Right lung (tissue), 5 donors: ENCODE data around the gene PMP22. TPM values are rescaled to one million over a fixed set of nuclear protein-coding genes. Genes with fewer than 3 reads are reported as not detected.
"Not testable (repeated sequence)": the region's sequence is repeated elsewhere in the genome, so short reads cannot be mapped to it uniquely, and the experiment has no call there.

Experiments
- DNase-seq, 2 donors: peaks; one replicate each; pipeline ENCODE4 v3.0.0-alpha.2; 2013
- polyA plus RNA-seq, 5 donors: library from polyadenylated mRNA; unstranded; fragments of 120-200 nt; gene quantifications; one replicate each; pipeline versions ENCODE4 v1.2.1 to v1.2.3, GENCODE V29; 2013; ENCODE audit warnings: inconsistent platforms in 1 of 5, low replicate concordance in 1 of 5; ENCODE audit not compliant: insufficient read length in 5 of 5, insufficient read depth in 1 of 5

Gene PMP22
- polyA plus RNA-seq, 5 donors: 136 to 157 (median 139) TPM

DNA sequence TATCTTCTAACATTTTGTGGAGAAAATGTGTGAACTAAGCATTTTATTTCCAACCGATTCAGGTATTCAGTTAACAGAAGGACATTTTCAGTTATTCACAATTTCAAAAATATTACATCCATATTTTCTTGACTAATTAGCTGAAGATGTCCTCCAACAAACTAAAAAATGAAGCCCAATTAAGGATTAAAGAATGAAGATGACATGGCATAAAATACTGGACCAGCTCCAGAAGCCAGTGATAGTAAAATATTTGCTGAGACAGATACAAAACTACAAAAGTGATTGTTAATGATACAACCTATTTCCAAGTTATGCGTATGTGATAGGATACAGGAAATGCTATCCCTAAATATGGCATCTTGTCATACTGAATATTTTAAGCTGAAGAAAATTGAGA, 48.6 kb downstream of the PMP22 start:
- DNase-seq: no peak

DNA sequence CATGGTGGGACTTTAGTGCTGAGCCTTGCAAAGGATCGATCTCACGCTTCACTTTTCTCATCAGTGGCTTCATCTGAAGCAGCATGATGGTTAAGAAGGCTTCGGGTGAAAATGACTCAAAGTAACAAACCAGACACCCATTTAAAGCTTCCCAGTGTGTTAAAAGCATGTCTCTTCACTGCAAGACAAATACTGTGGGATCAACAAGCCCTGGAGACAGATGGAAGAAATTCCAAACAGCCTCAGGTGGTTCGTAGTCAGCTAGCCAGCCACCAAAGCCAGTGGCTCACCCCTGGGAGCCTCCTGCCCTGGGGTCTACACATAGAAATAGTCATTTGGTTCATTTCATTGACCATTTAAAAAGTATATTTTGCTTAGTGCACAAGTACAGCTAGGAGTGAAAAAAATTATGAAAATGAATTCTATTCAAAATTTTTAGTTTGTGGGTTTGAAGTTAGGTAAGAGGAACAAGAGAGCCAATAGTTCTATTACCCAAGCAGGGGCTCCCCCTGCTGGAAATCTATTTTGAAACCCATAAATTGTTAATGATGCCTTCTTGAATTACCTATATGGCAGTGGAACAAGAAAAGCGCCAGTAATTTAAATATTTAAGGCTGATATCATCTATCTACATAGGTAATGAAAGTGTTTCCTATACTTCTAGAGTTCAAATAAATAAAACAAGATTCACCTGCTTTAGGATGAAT, 51.6 kb downstream of the PMP22 start:
- DNase-seq: no peak

DNA sequence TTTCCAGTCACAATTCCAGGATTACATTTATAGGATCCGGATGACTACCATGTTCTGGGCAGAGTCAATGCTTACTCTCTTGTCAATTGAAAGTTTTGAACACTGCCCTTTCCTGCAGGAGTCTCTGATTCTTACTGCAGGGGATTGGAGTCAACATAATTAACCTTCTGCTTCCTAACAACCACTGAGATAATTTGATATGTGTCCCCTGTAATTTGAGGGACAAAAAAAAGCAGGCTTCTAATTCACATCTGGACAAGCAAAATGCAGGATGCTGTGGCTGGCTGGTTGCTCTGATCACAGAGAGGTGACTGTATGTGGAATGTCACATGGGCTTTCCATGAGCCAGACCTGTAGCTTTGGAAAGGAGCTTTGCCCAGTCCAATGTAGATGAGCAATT, 54.9 kb downstream of the PMP22 start:
- DNase-seq: no peak

DNA sequence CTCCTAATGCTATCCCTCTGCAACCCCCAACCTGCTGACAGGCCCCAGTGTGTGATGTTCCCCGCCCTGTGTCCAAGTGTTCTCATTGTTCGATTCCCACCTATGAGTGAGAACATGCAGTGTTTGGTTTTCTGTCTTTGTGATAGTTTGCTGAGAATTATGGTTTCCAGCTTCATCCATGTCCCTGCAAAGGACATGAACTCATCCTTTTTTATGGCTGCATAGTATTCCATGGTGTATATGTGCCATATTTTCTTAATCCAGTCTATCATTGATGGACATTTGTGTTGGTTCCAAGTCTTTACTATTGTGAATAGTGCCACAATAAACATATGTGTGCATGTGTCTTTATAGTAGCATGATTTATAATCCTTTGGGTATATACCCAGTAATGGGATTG, 62.1 kb downstream of the PMP22 start:
- not testable (repeated sequence) for DNase-seq

DNA sequence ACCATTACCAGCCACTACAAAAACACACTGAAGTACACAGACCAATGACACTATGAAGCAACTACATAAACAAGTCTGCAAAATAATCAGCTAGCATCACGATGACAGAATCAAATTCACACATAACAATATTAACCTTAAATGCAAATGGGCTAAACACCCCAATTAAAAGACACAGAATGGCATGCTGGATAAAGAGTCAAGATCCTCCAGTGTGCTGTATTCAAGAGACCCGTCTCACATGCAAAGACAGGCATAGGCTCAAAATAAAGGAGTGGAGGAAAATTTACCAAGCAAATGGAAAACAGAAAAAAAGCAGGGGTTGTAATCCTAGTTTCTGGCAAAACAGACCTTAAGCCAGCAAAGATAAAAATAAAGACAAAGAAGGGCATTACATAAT, 64.6 kb downstream of the PMP22 start:
- not testable (repeated sequence) for DNase-seq

DNA sequence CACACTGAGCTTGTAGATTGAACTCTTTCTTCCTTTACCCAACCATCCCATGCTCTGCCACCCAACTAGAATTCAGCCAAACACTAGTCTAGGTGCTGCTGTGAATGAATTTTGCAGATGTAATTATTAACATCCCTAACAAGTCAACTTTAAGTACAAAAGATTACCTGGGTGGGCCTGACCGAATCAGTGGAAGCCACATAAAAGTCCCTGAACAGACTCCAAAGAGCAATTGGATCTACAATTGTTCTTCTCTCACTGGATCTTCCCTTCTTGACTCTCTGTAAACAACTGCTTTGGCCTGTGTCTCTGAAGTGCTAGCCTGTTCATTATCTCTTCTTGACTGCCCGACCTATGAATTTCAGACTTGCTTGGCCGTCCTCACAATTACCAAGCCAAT, 67.9 kb downstream of the PMP22 start:
- DNase-seq: no peak

DNA sequence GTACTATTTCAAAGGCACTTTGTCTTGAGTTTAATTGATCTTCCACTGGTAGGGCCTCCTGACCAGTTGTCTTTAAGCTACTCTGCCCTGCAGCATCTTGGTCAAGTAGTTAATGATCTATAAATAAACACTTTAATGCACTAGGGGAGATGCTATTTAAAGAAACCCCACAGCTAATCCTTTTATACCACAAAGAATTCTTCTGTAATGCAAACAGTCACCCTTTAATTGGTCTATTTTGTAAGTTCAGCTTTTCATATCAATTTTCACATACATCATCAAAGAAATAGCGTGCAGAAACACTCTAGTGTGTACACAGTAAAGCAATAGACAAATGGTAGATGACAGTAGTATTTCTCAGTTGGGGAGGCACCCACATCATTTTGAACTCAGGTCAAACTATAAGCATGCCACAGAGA, 70.3 kb downstream of the PMP22 start:
- DNase-seq: no peak

DNA sequence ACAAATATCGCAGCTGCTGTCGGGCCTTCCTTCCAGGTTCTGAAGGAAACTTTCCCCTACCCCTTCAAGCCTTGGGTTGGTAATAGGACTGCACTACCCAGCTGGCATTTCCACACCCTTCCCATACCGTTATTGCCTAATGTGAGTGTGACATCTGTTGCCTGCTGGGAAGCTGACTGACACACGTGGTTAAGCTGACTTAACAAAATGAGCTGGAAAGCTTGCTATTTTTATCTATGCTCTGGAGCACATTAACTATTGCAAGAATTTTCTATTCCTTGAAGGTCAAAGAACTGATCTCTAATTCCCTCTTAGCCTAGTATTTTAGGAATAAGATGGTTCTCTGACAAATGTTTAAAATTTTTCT, 79.5 kb downstream of the PMP22 start:
- peak; percentile 66 to 74 for DNase-seq

DNA sequence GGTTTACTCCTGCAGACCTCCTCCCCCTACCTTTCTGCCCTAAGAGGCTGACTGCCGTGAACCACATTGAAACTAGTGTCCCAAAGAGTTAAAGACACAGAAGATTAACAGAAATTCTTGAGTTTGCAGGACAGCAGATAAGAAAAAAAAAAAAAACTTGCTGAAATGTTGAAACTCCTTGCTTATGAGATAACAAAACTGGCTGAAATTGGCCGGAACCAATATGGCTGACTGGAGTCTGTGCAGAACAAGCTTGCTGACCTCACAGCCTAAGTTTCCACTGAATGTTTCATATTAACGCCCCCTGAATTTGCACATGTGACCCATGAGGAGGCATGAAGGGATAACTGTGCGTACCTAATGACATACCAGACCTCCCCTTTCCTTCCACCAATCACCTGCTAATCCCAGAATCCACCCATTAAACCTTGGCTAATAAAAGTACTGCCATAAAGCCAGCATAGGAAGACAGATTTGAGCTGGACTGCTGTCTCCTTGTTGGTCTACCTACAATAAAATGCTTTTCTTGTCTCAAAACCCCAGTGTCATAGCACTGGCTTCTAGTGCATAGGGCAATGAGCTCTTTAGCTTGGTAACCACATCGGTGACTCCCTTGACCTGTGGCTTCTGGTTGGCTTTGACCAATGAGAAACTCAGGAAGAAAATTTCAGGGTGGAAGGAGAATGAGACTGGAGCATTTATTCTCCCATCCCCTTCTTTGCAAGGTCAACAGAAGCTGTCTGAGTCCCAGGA, 80.1 kb downstream of the PMP22 start:
- no peak for DNase-seq

DNA sequence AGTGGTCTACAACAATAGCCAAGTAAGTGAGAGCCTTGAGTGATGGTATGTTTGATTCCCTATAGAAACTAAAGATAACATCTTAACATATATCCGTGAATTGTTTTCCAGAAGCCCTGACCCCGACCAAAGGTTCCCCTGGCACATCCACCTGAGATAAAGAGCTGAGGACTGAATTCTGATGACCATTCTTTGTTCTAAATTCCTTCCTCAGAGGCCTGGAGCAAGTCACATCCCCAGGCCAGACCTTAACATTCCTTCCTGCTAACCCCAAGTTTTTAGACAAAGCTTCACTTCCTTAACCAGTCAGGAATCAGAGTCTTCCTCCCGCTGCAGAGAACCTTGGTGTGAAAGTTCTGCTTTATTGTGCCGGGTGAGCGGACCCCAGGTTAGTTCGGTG, 83.3 kb downstream of the PMP22 start:
- DNase-seq: no peak

DNA sequence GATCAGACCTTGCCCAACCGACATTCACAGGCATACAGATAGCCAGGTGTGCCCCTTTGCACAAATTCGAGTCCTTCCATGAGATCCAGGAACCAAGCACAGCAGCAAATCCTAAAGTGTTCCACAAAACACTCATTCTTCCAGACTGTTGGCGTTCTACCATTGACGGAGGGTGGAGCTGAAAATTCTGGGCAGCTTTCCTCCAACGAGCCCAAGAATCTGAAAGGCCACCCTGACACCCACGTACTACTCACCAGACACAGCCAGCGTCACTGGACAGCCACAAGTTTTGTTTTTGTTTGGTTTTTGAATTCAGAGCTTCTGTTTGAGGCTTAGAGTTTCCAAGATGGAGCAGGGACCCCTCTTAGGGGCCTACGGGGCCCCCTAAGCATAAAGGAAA, 83.8 kb downstream of the PMP22 start:
- no peak for DNase-seq

DNA sequence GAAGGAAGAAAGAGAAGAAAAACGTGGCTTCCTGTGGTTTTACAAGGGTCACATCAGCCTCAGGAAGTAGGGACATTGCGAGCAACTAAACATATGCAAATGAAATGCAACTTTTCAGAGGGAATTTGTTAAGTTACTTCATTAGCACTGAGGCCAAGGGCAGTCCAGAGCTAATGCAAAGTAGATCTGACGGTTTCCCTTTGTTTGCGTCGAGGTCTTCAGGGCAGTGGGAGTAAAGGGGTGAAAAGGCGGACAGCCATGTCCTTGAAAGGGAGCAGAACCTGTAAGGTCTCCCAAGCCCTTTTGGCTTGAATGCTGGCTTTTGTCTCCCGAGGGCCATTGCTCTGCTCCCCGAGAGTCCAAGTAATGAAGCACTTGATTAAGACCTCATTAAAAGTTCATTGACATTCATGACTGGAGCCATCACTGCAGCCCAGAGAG, 85.0 kb downstream of the PMP22 start:
- DNase-seq: no peak

Other genes starting within 250 kb of the PMP22 start
- 1 to 10 TPM; 3.0 to 4.4 (median 3.5) TPM for gene TEKT3, start 76.3 kb upstream of the PMP22 start, polyA plus RNA-seq
- 10 to 100 TPM; 14.4 to 28.2 (median 17.2) TPM for gene CDRT4, start 202.3 kb upstream of the PMP22 start, polyA plus RNA-seq